Spleen (tissue), 7 donors: ENCODE data around the gene SARNP.

Source experiments
- CTCF ChIP-seq, 11 experiments: fragments of 200-600 bp in 7 of 11; fragments of 450-650 bp in 4 of 11; sonication (generic) in 4 of 11; IDR thresholded peaks in 8 of 11; conservative IDR thresholded peaks in 3 of 11; 1 replicate in 7 of 11; 2 replicates in 4 of 11; pipeline versions ENCODE4 v1.4.0 to v1.8.0; 2016 to 2021; ENCODE audit warnings: antibody characterized with exemption in 11 of 11, inconsistent platforms in 4 of 11, mild to moderate bottlenecking in 1 of 11
- POLR2AphosphoS5 ChIP-seq, 3 donors: sonication (generic); formaldehyde crosslinking; IDR thresholded peaks; one replicate each; pipeline ENCODE4 v1.5.1; 2017; ENCODE audit warnings: antibody characterized with exemption in 3 of 3
- donor health status: DM: no; HTN: no; CAD: no; lungs with moderate emphysema.
- donor health status: DM: no; HTN: no; CAD: no.
- donor health status: DM: no; HTN: no; CAD: no.

GRCh38 chr12:55760663-55761062 is 56.9 kb downstream of the SARNP start:
- no peak for TF ChIP-seq CTCF (IDR thresholded peaks at IDR 0.05 in 8 of 11, conservative IDR thresholded peaks at IDR 0.05 in 3 of 11)
- TF ChIP-seq POLR2AphosphoS5 (IDR thresholded peaks at IDR 0.05) = no peak
